SK-N-SH treated with all-trans-retinoic acid at 6 μM for 48 hours (cell line): Measurements from ENCODE around the gene SPAG5.

Experiments
- ARNTL ChIP-seq: fragments of 450-650 bp; formaldehyde crosslinking; IDR thresholded peaks from 2 replicates; pipeline ENCODE4 v1.5.0; 2020; ENCODE audit warnings: low read depth, mild to moderate bottlenecking, moderate library complexity, borderline replicate concordance
- CSRNP3 ChIP-seq: fragments of 250-450 bp; sonication (Bioruptor Pico); IDR thresholded peaks from 2 replicates; pipeline ENCODE4 v1.5.1; 2021; ENCODE audit warnings: mild to moderate bottlenecking, moderate library complexity
- ESRRG ChIP-seq: fragments of 250-450 bp; sonication (Bioruptor Pico); IDR thresholded peaks from 2 replicates; pipeline ENCODE4 v1.6.1; 2021; ENCODE audit warnings: mild to moderate bottlenecking
- GLIS3 ChIP-seq: fragments of 250-450 bp; sonication (Bioruptor Pico); IDR thresholded peaks from 2 replicates; pipeline ENCODE4 v1.5.0; 2020; ENCODE audit warnings: mild to moderate bottlenecking, moderate library complexity
- ISL1 ChIP-seq: fragments of 250-450 bp; sonication (Bioruptor Pico); IDR thresholded peaks from 2 replicates; pipeline ENCODE4 v2.1.2; 2022; ENCODE audit warnings: mild to moderate bottlenecking, moderate library complexity
- OSR1 ChIP-seq: fragments of 250-450 bp; sonication (Bioruptor Pico); IDR thresholded peaks from 2 replicates; pipeline ENCODE4 v1.8.0; 2022; ENCODE audit warnings: moderate library complexity, mild to moderate bottlenecking, inconsistent platforms
- ZC3H10 ChIP-seq: fragments of 250-450 bp; sonication (Bioruptor Pico); IDR thresholded peaks from 2 replicates; pipeline ENCODE4 v1.5.1; 2021; ENCODE audit warnings: mild to moderate bottlenecking, moderate library complexity
- ZFP3 ChIP-seq: fragments of 250-450 bp; sonication (Bioruptor Pico); IDR thresholded peaks from 2 replicates; pipeline ENCODE4 v1.5.0; 2020; ENCODE audit warnings: mild to moderate bottlenecking, moderate library complexity
- ZNF70 ChIP-seq: fragments of 450-650 bp; formaldehyde crosslinking; IDR thresholded peaks from 2 replicates; pipeline ENCODE4 v1.5.0; 2020; ENCODE audit warnings: mild to moderate bottlenecking, moderate library complexity

GRCh38 chr17:28552176-28552999, 46.4 kb downstream of the SPAG5 start, which contains the start of gene UNC119:
- TF ChIP-seq OSR1 = no peak
- no peak for TF ChIP-seq ESRRG
- TF ChIP-seq ZFP3 = no peak
- TF ChIP-seq CSRNP3 (CRISPR knock-in tag) = no peak
- TF ChIP-seq ZC3H10 = no peak
- TF ChIP-seq GLIS3 = no peak
- no peak for TF ChIP-seq ARNTL (CRISPR knock-in tag)
- TF ChIP-seq ZNF70 = no peak
- TF ChIP-seq ISL1 = no peak
